A673 (cell line): ENCODE measurements around the gene KIF1A. TPM values are rescaled to one million over a fixed set of nuclear protein-coding genes. Genes with fewer than 3 reads are reported as not detected.

Source experiments
- BruUV-seq: library from RNA; stranded (reverse); fragments of 400-500 nt; replicated peaks from 2 replicates; lab custom pipeline; 2021; lab: Mats Ljungman, UMichigan
- CTCF ChIA-PET: fragments of 300-600 bp; sonication (Branson Sonifier 250); formaldehyde crosslinking; loops from one replicate; lab custom pipeline; 2022; ENCODE audit warnings: antibody characterized with exemption; lab: Charles Lee
- POLR2A ChIA-PET: fragments of 300-600 bp; sonication (Branson Sonifier 250); formaldehyde crosslinking; loops from one replicate; lab custom pipeline; 2022; ENCODE audit warnings: antibody characterized with exemption; ENCODE audit not compliant: low non-redundant PET; lab: Charles Lee
- DNase-seq: peaks from one replicate; pipeline ENCODE4 v3.0.0-alpha.2; 2015; ENCODE audit warnings: low spot score
- H3K27ac ChIP-seq: fragments of 200-600 bp; sonication (generic); 2 replicates; pipeline ENCODE4 v1.5.1; 2016; ENCODE audit warnings: mixed run types, low read depth, mild to moderate bottlenecking, mixed read lengths, antibody characterized with exemption, low read length; ENCODE audit not compliant: poor library complexity, severe bottlenecking
- H3K27me3 ChIP-seq: fragments of 200-600 bp; sonication (generic); replicated peaks from 2 replicates; pipeline ENCODE4 v1.6.1; 2017; ENCODE audit warnings: mixed run types, low read depth, mild to moderate bottlenecking, mixed read lengths, antibody characterized with exemption, low read length; ENCODE audit not compliant: insufficient read depth, poor library complexity
- H3K36me3 ChIP-seq: fragments of 200-600 bp; sonication (generic); 2 replicates; pipeline ENCODE4 v1.6.1; 2016; ENCODE audit warnings: mixed run types, mild to moderate bottlenecking, mixed read lengths, antibody characterized with exemption, low read length; ENCODE audit not compliant: insufficient read depth, poor library complexity, severe bottlenecking
- H3K4me1 ChIP-seq: fragments of 200-600 bp; sonication (generic); 2 replicates; pipeline ENCODE4 v1.6.1; 2017; ENCODE audit warnings: mixed run types, mild to moderate bottlenecking, mixed read lengths, antibody characterized with exemption, low read length; ENCODE audit not compliant: insufficient read depth, poor library complexity, severe bottlenecking
- H3K4me3 ChIP-seq: fragments of 200-600 bp; sonication (generic); 2 replicates; pipeline ENCODE4 v1.5.1; 2016; ENCODE audit warnings: low read depth, mixed run types, mild to moderate bottlenecking, mixed read lengths, low read length; ENCODE audit not compliant: poor library complexity, severe bottlenecking
- H3K9me3 ChIP-seq: fragments of 200-600 bp; sonication (generic); 2 replicates; pipeline ENCODE4 v1.6.1; 2016; ENCODE audit warnings: mixed run types, low read depth, mild to moderate bottlenecking, mixed read lengths, antibody characterized with exemption, low read length; ENCODE audit not compliant: poor library complexity, severe bottlenecking
- EZH2 ChIP-seq: fragments of 200-600 bp; sonication (generic); IDR thresholded peaks from 2 replicates; pipeline ENCODE4 v1.6.1; 2017; ENCODE audit warnings: borderline replicate concordance, low read depth, mild to moderate bottlenecking, mixed read lengths, antibody characterized with exemption, low read length; ENCODE audit not compliant: poor library complexity, severe bottlenecking
- intact Hi-C: fragments of 100-400 bp; cut with micrococcal nuclease; formaldehyde crosslinking; loops from one replicate; pipeline ENCODE4 v1.10.0; 2022; ENCODE audit not compliant: unreplicated experiment
- total RNA-seq: library from RNA; stranded (reverse); gene quantifications from 2 replicates; pipeline ENCODE4 v1.2.3, GENCODE V29; 2021
- TF ChIP-seq, protein P1 (sequence below): fragments of 300-800, 200-600 bp; sonication (generic); conservative IDR thresholded peaks from 2 replicates; pipeline ENCODE4 v1.5.1; 2017; ENCODE audit warnings: low read depth, mild to moderate bottlenecking, antibody characterized with exemption, low read length, moderate library complexity, mixed read lengths

Gene KIF1A
- total RNA-seq, 1 experiment from 2014 or later, result 330 TPM

- POLR2A ChIA-PET, result no interaction called here
- no TSS peak for BruUV-seq
- DNase-seq, result no peak
- Histone ChIP-seq H3K27ac (no peak overlapping the region), H3K4me3 (no peak overlapping the region), H3K4me1 (no peaks in the 10 kb centered on the region), H3K27me3 (no peaks in the 10 kb centered on the region), H3K36me3 (peaks cover 21% of the 10 kb centered on the region), H3K9me3 (no peaks in the 10 kb centered on the region)
- no peak for TF ChIP-seq EZH2
- TF ChIP-seq, protein P1, sequence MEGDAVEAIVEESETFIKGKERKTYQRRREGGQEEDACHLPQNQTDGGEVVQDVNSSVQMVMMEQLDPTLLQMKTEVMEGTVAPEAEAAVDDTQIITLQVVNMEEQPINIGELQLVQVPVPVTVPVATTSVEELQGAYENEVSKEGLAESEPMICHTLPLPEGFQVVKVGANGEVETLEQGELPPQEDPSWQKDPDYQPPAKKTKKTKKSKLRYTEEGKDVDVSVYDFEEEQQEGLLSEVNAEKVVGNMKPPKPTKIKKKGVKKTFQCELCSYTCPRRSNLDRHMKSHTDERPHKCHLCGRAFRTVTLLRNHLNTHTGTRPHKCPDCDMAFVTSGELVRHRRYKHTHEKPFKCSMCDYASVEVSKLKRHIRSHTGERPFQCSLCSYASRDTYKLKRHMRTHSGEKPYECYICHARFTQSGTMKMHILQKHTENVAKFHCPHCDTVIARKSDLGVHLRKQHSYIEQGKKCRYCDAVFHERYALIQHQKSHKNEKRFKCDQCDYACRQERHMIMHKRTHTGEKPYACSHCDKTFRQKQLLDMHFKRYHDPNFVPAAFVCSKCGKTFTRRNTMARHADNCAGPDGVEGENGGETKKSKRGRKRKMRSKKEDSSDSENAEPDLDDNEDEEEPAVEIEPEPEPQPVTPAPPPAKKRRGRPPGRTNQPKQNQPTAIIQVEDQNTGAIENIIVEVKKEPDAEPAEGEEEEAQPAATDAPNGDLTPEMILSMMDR, result no peak
- CTCF ChIA-PET, result no interaction called here
- intact Hi-C loops, result no loop called here
These were observed 91.2 kb downstream of the KIF1A start for GRCh38 chr2:240728827-240729226.

GRCh38 chr2:240728361-240728760 lies 91.7 kb downstream of the KIF1A start:
- CTCF ChIA-PET, result no interaction called here
- no TSS peak for BruUV-seq

GRCh38 chr2:240727913-240728312 lies 92.1 kb downstream of the KIF1A start:
- Histone ChIP-seq H3K9me3 (no peaks in the 10 kb centered on the region), H3K4me1 (no peaks in the 10 kb centered on the region), H3K4me3 (no peak overlapping the region), H3K27me3 (no peaks in the 10 kb centered on the region), H3K27ac (no peak overlapping the region), H3K36me3 (peaks cover 26% of the 10 kb centered on the region)
- intact Hi-C loops, result no loop called here
- TF ChIP-seq EZH2, result no peak
- TF ChIP-seq, protein P1, result no peak
- BruUV-seq, result no TSS peak
- no peak for DNase-seq
- ChIA-PET POLR2A (no interaction called here), CTCF (no interaction called here)

More at GRCh38 chr2:240728361-240728760, 91.7 kb downstream of the KIF1A start:
- TF ChIP-seq, protein P1, result no peak
- TF ChIP-seq EZH2, result no peak
- H3K27ac ChIP-seq, result no peak overlapping the region
- no peaks in the 10 kb centered on the region for H3K4me1 ChIP-seq
- H3K27me3 ChIP-seq, result no peaks in the 10 kb centered on the region
- no peak for DNase-seq
- no peaks in the 10 kb centered on the region for H3K9me3 ChIP-seq
- H3K4me3 ChIP-seq, result no peak overlapping the region
- peaks cover 22% of the 10 kb centered on the region for H3K36me3 ChIP-seq
- POLR2A ChIA-PET, result no interaction called here
- intact Hi-C loops, result no loop called here
